ENCODE measurements around the gene SORCS2.

SORCS2 gene

DNA sequence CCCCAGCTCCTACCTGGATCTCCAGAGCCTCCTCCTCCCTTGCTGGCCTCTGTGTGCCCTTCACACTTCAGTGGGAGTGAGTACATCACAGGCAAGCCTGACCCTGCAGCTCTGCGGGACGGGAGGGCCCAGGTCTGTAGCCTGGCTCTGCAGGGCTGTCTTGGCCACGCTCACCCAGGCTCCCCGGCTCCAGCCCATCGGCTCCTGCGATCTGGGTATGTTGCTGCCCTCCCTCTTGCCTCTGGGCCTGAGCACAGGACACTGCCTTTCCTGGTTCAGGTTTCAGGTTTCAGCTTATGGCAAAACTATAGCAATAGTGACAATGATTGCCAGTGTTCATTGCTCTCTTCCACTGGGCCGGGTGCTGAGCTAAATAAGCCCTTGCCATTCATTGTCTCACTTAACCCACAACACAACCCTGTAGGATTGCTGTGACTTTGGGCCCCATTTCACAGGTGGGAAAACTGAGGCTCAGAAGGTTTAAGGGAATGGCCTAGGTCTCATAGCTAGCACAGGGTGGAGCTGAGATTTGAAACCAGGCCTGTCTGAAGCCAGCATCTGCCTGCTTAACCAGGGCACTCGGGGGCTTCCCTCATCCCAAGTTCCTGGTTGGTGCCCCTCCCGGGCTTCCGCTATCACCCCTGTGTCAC is 44.6 kb upstream of the SORCS2 start:
- Histone ChIP-seq H3K79me2 (ENCODE audit: insufficient read depth, low read length) (no peaks in the 10 kb centered on the region), H3K9me3 (ENCODE audit: insufficient read depth, low read length, severe bottlenecking) (no peaks in the 10 kb centered on the region), H4K20me1 (ENCODE audit: insufficient read depth, low read length) (peaks cover 9% of the 10 kb centered on the region; the same call in 1 of the 2 replicates), H2AFZ (ENCODE audit: low read depth, low read length) (no peak overlapping the region), H3K4me1 (ENCODE audit: insufficient read depth, low read length) (no peaks in the 10 kb centered on the region), H3K4me3 (ENCODE audit: low read depth in 1 of 2, low read length in 2 of 2) (no peak overlapping the region), H3K9ac (ENCODE audit: low read depth, low read length) (no peak overlapping the region), H3K4me2 (ENCODE audit: insufficient read depth, low read length) (no peak overlapping the region), H3K36me3 (ENCODE audit: insufficient read depth, low read length) (no peaks in the 10 kb centered on the region), H3K27ac (ENCODE audit: low read length) (no peak overlapping the region), H3K27me3 (ENCODE audit: insufficient read depth, low read length, poor library complexity) (peaks cover 17% of the 10 kb centered on the region)
- no peak for TF ChIP-seq EZH2 (IDR thresholded peaks at IDR 0.05; ENCODE audit: borderline replicate concordance, low read depth, low read length, severe bottlenecking)
- TF ChIP-seq, protein P1, sequence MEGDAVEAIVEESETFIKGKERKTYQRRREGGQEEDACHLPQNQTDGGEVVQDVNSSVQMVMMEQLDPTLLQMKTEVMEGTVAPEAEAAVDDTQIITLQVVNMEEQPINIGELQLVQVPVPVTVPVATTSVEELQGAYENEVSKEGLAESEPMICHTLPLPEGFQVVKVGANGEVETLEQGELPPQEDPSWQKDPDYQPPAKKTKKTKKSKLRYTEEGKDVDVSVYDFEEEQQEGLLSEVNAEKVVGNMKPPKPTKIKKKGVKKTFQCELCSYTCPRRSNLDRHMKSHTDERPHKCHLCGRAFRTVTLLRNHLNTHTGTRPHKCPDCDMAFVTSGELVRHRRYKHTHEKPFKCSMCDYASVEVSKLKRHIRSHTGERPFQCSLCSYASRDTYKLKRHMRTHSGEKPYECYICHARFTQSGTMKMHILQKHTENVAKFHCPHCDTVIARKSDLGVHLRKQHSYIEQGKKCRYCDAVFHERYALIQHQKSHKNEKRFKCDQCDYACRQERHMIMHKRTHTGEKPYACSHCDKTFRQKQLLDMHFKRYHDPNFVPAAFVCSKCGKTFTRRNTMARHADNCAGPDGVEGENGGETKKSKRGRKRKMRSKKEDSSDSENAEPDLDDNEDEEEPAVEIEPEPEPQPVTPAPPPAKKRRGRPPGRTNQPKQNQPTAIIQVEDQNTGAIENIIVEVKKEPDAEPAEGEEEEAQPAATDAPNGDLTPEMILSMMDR (IDR thresholded peaks at IDR 0.05; ENCODE audit: borderline replicate concordance, extremely low read depth, low read length, poor library complexity, severe bottlenecking) = no peak
- no peak for DNase-seq
- ATAC-seq (ENCODE audit: insufficient read depth, low read depth) = no peak

DNA sequence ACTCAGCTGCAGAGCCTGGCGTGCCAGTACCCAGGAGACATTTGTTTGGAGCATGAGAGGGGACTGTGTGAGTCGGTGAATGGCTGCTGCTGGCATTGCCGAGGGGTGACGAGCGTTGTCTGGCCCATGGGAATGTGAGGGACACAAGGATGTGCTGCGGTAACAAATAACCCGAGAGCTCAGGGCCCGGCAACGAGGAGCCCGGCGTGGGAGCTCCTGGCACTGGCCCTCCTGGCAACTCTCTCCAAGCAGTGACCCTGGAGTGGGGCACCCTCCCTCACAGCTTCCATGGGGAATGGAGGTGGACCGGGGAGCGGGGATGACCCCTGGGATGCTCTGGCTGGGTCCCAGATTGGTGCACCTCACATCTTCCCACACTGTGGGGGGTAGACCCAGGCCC is 44.0 kb upstream of the SORCS2 start:
- TF ChIP-seq, protein P1 (IDR thresholded peaks at IDR 0.05; ENCODE audit: borderline replicate concordance, extremely low read depth, low read length, poor library complexity, severe bottlenecking) = no peak
- TF ChIP-seq EZH2 (IDR thresholded peaks at IDR 0.05; ENCODE audit: borderline replicate concordance, low read depth, low read length, severe bottlenecking) = no peak
- no peaks in the 10 kb centered on the region for H3K79me2 ChIP-seq (ENCODE audit: insufficient read depth, low read length)
- DNase-seq (no peak), ATAC-seq (ENCODE audit: insufficient read depth, low read depth) (no peak)
- H3K27ac ChIP-seq (ENCODE audit: low read length) = no peak overlapping the region
- H3K4me3 ChIP-seq (ENCODE audit: low read depth in 1 of 2, low read length in 2 of 2) = no peak overlapping the region
- no peak overlapping the region for H3K4me2 ChIP-seq (ENCODE audit: insufficient read depth, low read length)
- no peaks in the 10 kb centered on the region for H3K9me3 ChIP-seq (ENCODE audit: insufficient read depth, low read length, severe bottlenecking)
- H3K36me3 ChIP-seq (ENCODE audit: insufficient read depth, low read length) = no peaks in the 10 kb centered on the region
- no peak overlapping the region for H3K9ac ChIP-seq (ENCODE audit: low read depth, low read length)
- peaks cover 18% of the 10 kb centered on the region for H3K27me3 ChIP-seq (ENCODE audit: insufficient read depth, low read length, poor library complexity)
- no peak overlapping the region for H2AFZ ChIP-seq (ENCODE audit: low read depth, low read length)
- H4K20me1 ChIP-seq (ENCODE audit: insufficient read depth, low read length) = peaks cover 9% of the 10 kb centered on the region; the same call in 1 of the 2 replicates
- no peaks in the 10 kb centered on the region for H3K4me1 ChIP-seq (ENCODE audit: insufficient read depth, low read length)

DNA sequence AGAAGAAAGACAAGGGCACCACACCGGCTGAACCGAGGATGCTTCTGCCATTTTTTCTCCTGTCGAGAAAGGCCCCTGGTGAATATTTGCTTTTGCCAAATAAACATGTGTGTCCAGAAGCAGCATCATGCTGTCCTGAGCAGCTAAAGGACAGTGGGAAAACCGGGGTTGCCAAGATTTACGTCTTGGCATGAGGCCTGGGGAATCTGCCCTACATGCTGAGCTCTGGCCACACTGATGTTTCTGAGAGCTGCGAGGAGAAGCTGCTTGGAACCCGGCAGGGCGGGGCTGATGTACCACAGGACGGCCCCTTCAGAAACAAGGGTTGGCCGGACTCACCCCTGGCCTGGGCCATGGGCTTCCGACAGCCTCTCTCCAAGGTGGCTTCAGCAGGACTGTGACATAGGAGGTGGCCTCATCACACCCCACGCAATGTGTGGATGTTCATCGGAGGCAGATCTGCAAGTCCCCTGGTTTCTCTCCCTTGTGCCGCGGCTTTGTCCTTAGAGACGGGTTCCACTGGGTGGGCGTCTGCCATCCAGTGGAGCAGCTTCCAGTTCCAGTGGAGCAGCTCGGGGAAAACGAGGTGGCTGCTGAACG is 42.2 kb upstream of the SORCS2 start:
- Histone ChIP-seq H3K9ac (ENCODE audit: low read depth, low read length) (no peak overlapping the region), H2AFZ (ENCODE audit: low read depth, low read length) (no peak overlapping the region), H3K27me3 (ENCODE audit: insufficient read depth, low read length, poor library complexity) (peaks cover 16% of the 10 kb centered on the region), H3K4me1 (ENCODE audit: insufficient read depth, low read length) (no peaks in the 10 kb centered on the region), H3K79me2 (ENCODE audit: insufficient read depth, low read length) (no peaks in the 10 kb centered on the region), H3K4me2 (ENCODE audit: insufficient read depth, low read length) (no peak overlapping the region), H3K36me3 (ENCODE audit: insufficient read depth, low read length) (no peaks in the 10 kb centered on the region), H4K20me1 (ENCODE audit: insufficient read depth, low read length) (peaks cover 6% of the 10 kb centered on the region; the same call in 1 of the 2 replicates), H3K27ac (ENCODE audit: low read length) (no peak overlapping the region), H3K4me3 (ENCODE audit: low read depth in 1 of 2, low read length in 2 of 2) (no peak overlapping the region), H3K9me3 (ENCODE audit: insufficient read depth, low read length, severe bottlenecking) (no peaks in the 10 kb centered on the region)
- ATAC-seq (ENCODE audit: insufficient read depth, low read depth) (no peak), DNase-seq (no peak)
- no peak for TF ChIP-seq EZH2 (IDR thresholded peaks at IDR 0.05; ENCODE audit: borderline replicate concordance, low read depth, low read length, severe bottlenecking)
- TF ChIP-seq, protein P1 (IDR thresholded peaks at IDR 0.05; ENCODE audit: borderline replicate concordance, extremely low read depth, low read length, poor library complexity, severe bottlenecking) = no peak
